ENCODE measurements around the gene SLC38A6. TPM values are rescaled to one million over a fixed set of nuclear protein-coding genes. Genes with fewer than 3 reads are reported as not detected.

SLC38A6 gene
- polyA plus RNA-seq = 1 to 10 TPM; 3.2 to 5.9 TPM

DNA sequence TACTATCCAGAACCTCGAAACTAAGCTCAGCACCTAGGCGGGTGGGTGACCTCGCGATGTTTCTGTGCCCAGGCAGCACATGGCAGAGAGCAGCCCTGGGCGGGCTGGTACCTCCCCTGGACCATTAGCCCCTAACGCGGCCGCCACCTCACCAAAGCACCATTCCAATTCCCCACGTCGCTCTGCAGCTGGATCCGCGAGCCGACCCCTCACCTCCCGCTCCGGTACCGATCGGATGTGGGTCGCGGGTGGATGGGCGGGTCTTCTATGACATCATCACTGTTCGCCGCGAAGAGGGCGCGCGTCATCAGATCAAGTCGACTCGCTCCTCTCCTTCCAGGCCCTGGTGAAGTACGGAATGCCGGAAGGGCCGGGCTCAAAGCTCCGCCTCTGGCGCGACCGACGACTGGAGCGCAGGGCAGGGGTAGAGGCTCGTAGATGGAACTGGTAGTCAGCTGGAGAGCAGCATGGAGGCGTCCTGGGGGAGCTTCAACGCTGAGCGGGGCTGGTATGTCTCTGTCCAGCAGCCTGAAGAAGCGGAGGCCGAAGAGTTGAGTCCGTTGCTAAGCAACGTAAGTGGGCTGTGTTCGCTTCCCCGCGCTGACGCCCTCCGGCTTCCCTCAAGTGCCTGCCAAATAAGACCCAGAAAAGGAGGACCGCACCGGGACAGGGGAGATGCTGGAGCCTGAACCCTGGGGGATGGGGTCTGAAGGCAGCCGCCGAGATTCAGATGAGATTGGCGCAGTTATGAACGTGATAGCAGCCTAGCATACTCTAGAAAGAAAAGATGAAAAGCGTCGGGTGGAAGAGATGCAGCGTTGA lies at the start of gene SLC38A6, which contains the start of gene TRMT5:
SLC38A6 (plus strand) TSS at position 435 of the 822 bp plus-strand sequence; CDS start at position 468, 33 bp downstream.
TRMT5 (minus strand) TSS at position 269 of the 822 bp plus-strand sequence; CDS start at position 163, 106 bp downstream.
- H3K36me3 ChIP-seq (ENCODE audit: control insufficient read depth in 2 of 2, insufficient read depth in 2 of 2, low read length in 1 of 2) = no peaks in the 10 kb centered on the region
- H3K9me3 ChIP-seq (ENCODE audit: control insufficient read depth in 2 of 2, insufficient read depth in 1 of 2, low read depth in 1 of 2, low read length in 1 of 2) = no peaks in the 10 kb centered on the region
- H3K27ac ChIP-seq (ENCODE audit: low read depth in 2 of 2, low read length in 1 of 2) = peak within 1 kb of the TSS; percentile 72 to 91
- no peaks in the 10 kb centered on the region for H3K4me1 ChIP-seq (ENCODE audit: control insufficient read depth in 2 of 2, insufficient read depth in 2 of 2, low read length in 1 of 2)
- no peaks in the 10 kb centered on the region for H3K27me3 ChIP-seq (ENCODE audit: control insufficient read depth in 1 of 2, insufficient read depth in 2 of 2, low read length in 2 of 2)
- peak within 1 kb of the TSS; percentile 79 to 99 for H3K4me3 ChIP-seq (ENCODE audit: low read depth in 1 of 2, low read length in 2 of 2)
- WGBS, 2 donors = 0 to 1% methylated on average over 59 of the region's 59 CpGs

DNA sequence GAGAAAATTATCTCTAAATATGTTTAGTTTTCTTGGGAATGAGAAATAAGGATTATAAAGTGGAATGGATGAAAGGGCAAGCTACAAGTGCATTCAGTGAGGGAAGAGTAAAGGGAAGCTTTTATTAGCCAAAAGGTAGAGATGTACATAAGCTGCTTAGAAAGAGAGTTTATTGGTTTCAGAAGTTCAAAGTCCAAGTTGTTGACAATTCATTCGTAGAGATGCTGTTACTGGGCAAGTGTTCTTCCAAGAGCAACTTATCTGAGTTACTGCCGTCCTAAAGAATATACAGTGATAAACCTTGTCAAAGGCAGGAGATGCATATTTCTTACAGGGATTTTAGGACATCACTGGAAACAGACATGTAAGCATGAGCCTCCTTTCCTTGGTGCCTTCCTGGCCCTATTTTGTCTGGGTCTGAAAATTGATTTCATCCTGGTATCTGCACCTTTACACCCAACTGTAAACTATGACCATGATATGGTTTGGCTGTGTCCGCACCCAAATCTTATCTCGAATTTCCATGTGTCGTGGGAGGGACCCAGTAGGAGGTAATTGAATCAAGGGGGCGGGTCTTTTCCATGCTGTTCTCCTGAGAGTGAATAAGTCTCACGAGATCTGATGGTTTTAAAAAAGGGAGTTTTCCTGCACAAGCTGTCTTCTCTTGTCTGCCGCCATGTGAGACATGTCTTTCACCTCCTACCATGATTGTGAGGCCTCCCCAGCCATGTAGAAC lies 47.0 kb upstream of the SLC38A6 start:
- Histone ChIP-seq H3K36me3 (ENCODE audit: control insufficient read depth in 2 of 2, insufficient read depth in 2 of 2, low read length in 1 of 2) (no peaks in the 10 kb centered on the region), H3K4me1 (ENCODE audit: control insufficient read depth in 2 of 2, insufficient read depth in 2 of 2, low read length in 1 of 2) (no peaks in the 10 kb centered on the region), H3K4me3 (ENCODE audit: low read depth in 1 of 2, low read length in 2 of 2) (no peak overlapping the region), H3K27ac (ENCODE audit: low read depth in 2 of 2, low read length in 1 of 2) (no peak overlapping the region), H3K27me3 (ENCODE audit: control insufficient read depth in 1 of 2, insufficient read depth in 2 of 2, low read length in 2 of 2) (no peaks in the 10 kb centered on the region), H3K9me3 (ENCODE audit: control insufficient read depth in 2 of 2, insufficient read depth in 1 of 2, low read depth in 1 of 2, low read length in 1 of 2) (no peaks in the 10 kb centered on the region)
- 73 to 92% methylated on average over 8 of the region's 8 CpGs for WGBS, 2 donors

DNA sequence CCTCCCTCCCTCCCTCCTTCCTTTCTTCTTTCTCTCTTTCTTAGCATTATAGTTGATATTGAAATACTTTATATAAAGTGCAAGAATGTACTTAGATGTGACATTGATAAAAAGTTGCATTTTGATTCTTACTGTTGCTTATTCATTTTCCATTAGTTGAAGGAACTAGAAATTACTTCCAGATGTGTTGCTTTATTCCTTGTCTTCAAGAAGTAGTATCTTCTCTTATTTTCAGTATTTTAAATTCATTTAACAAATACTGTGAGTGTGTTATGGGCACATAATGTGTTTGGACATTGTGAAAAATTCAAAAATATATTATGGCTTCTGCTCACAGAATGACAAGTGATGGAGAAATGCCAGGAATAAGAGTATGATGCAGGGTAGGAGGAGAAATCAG lies 45.7 kb upstream of the SLC38A6 start:
- Histone ChIP-seq H3K9me3 (ENCODE audit: control insufficient read depth in 2 of 2, insufficient read depth in 1 of 2, low read depth in 1 of 2, low read length in 1 of 2) (no peaks in the 10 kb centered on the region), H3K4me1 (ENCODE audit: control insufficient read depth in 2 of 2, insufficient read depth in 2 of 2, low read length in 1 of 2) (no peaks in the 10 kb centered on the region), H3K36me3 (ENCODE audit: control insufficient read depth in 2 of 2, insufficient read depth in 2 of 2, low read length in 1 of 2) (no peaks in the 10 kb centered on the region), H3K4me3 (ENCODE audit: low read depth in 1 of 2, low read length in 2 of 2) (no peak overlapping the region), H3K27ac (ENCODE audit: low read depth in 2 of 2, low read length in 1 of 2) (no peak overlapping the region), H3K27me3 (ENCODE audit: control insufficient read depth in 1 of 2, insufficient read depth in 2 of 2, low read length in 2 of 2) (no peaks in the 10 kb centered on the region)

DNA sequence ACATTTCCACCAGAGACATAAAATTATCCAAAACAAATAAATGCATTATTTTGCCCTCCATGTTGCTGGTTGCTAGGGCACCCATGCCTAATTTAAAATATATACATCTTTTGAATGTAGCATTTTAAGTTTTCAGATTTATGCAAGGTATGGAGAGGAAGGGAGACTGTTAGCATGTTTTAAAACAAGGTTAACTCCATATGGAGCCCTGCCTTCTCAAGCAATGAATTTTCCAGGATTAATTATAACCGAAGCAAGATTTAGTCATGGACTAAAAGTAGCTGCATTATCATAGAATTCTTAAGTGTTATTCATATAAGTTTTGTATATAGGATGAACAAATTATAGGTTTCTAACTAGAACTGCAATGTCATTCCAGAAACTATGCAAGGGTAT lies 37.4 kb upstream of the SLC38A6 start:
- no peaks in the 10 kb centered on the region for H3K27me3 ChIP-seq (ENCODE audit: control insufficient read depth in 1 of 2, insufficient read depth in 2 of 2, low read length in 2 of 2)
- H3K27ac ChIP-seq (ENCODE audit: low read depth in 2 of 2, low read length in 1 of 2) = no peak overlapping the region
- no peaks in the 10 kb centered on the region for H3K9me3 ChIP-seq (ENCODE audit: control insufficient read depth in 2 of 2, insufficient read depth in 1 of 2, low read depth in 1 of 2, low read length in 1 of 2)
- no peaks in the 10 kb centered on the region for H3K36me3 ChIP-seq (ENCODE audit: control insufficient read depth in 2 of 2, insufficient read depth in 2 of 2, low read length in 1 of 2)
- 91 to 97% methylated on average over 1 of the region's 1 CpG for WGBS, 2 donors
- no peak overlapping the region for H3K4me3 ChIP-seq (ENCODE audit: low read depth in 1 of 2, low read length in 2 of 2)
- H3K4me1 ChIP-seq (ENCODE audit: control insufficient read depth in 2 of 2, insufficient read depth in 2 of 2, low read length in 1 of 2) = no peaks in the 10 kb centered on the region

DNA sequence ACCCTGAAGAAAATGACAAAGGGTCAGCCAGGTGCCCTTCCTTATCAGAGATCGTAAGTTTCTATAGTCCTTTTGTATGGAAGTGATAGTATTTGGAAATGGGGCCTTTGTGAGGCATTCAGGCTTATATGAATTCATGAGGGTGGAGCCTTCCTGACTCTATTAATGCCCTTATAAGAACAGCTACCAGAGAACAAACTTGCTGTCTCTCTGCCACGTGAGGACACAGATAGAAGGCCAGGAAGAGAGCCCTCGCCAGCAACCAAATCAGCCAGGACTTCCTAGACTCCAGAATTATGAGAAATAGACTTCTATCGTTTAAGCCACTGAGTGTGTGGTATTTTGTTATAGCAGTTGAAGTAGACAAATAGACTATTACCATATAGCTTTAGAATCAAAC lies 36.8 kb upstream of the SLC38A6 start:
- Histone ChIP-seq H3K27ac (ENCODE audit: low read depth in 2 of 2, low read length in 1 of 2) (no peak overlapping the region), H3K4me3 (ENCODE audit: low read depth in 1 of 2, low read length in 2 of 2) (no peak overlapping the region), H3K27me3 (ENCODE audit: control insufficient read depth in 1 of 2, insufficient read depth in 2 of 2, low read length in 2 of 2) (no peaks in the 10 kb centered on the region), H3K9me3 (ENCODE audit: control insufficient read depth in 2 of 2, insufficient read depth in 1 of 2, low read depth in 1 of 2, low read length in 1 of 2) (no peaks in the 10 kb centered on the region), H3K36me3 (ENCODE audit: control insufficient read depth in 2 of 2, insufficient read depth in 2 of 2, low read length in 1 of 2) (no peaks in the 10 kb centered on the region), H3K4me1 (ENCODE audit: control insufficient read depth in 2 of 2, insufficient read depth in 2 of 2, low read length in 1 of 2) (no peaks in the 10 kb centered on the region)
- 64 to 67% methylated on average over 4 of the region's 4 CpGs for WGBS, 2 donors

DNA sequence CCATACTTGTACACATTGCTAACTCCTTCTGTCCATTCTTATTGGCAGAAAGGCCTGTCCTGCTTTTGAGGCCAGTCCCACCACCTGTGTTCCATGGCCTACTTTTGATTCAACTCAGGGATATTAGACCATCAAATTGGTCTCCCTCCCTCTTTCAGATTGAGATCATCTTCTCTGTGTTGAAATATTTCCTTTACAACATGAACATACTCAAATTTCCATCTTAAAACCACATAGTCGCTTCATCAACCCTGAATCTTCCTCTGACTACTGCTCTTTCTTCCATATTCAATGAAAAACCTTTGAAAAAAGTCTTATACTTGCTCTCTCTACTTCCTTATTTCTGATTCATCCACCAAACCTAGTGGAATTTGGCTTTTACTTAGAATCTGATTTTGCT lies 35.1 kb upstream of the SLC38A6 start:
- no peaks in the 10 kb centered on the region for H3K9me3 ChIP-seq (ENCODE audit: control insufficient read depth in 2 of 2, insufficient read depth in 1 of 2, low read depth in 1 of 2, low read length in 1 of 2)
- no peaks in the 10 kb centered on the region for H3K27me3 ChIP-seq (ENCODE audit: control insufficient read depth in 1 of 2, insufficient read depth in 2 of 2, low read length in 2 of 2)
- H3K36me3 ChIP-seq (ENCODE audit: control insufficient read depth in 2 of 2, insufficient read depth in 2 of 2, low read length in 1 of 2) = no peaks in the 10 kb centered on the region
- H3K4me3 ChIP-seq (ENCODE audit: low read depth in 1 of 2, low read length in 2 of 2) = no peak overlapping the region
- 84 to 90% methylated on average over 1 of the region's 1 CpG for WGBS, 2 donors
- no peaks in the 10 kb centered on the region for H3K4me1 ChIP-seq (ENCODE audit: control insufficient read depth in 2 of 2, insufficient read depth in 2 of 2, low read length in 1 of 2)
- H3K27ac ChIP-seq (ENCODE audit: low read depth in 2 of 2, low read length in 1 of 2) = no peak overlapping the region

DNA sequence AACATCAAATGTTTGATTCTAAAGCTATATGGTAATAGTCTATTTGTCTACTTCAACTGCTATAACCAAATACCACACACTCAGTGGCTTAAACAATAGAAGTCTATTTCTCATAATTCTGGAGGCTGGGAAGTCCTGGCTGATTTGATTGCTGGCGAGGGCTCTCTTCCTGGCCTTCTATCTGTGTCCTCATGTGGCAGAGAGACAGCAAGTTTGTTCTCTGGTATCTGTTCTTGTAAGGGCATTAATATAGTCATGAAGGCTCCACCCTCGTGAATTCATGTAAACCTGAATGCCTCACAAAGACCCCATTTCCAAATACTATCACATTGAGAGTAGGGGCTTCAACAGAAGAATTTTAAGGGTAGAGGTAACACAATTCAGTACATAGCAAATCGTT lies 34.3 kb upstream of the SLC38A6 start:
- no peaks in the 10 kb centered on the region for H3K27me3 ChIP-seq (ENCODE audit: control insufficient read depth in 1 of 2, insufficient read depth in 2 of 2, low read length in 2 of 2)
- H3K27ac ChIP-seq (ENCODE audit: low read depth in 2 of 2, low read length in 1 of 2) = no peak overlapping the region
- H3K4me1 ChIP-seq (ENCODE audit: control insufficient read depth in 2 of 2, insufficient read depth in 2 of 2, low read length in 1 of 2) = no peaks in the 10 kb centered on the region
- no peaks in the 10 kb centered on the region for H3K36me3 ChIP-seq (ENCODE audit: control insufficient read depth in 2 of 2, insufficient read depth in 2 of 2, low read length in 1 of 2)
- no peaks in the 10 kb centered on the region for H3K9me3 ChIP-seq (ENCODE audit: control insufficient read depth in 2 of 2, insufficient read depth in 1 of 2, low read depth in 1 of 2, low read length in 1 of 2)
- WGBS, 2 donors = 93% methylated on average over 3 of the region's 3 CpGs
- H3K4me3 ChIP-seq (ENCODE audit: low read depth in 1 of 2, low read length in 2 of 2) = no peak overlapping the region

DNA sequence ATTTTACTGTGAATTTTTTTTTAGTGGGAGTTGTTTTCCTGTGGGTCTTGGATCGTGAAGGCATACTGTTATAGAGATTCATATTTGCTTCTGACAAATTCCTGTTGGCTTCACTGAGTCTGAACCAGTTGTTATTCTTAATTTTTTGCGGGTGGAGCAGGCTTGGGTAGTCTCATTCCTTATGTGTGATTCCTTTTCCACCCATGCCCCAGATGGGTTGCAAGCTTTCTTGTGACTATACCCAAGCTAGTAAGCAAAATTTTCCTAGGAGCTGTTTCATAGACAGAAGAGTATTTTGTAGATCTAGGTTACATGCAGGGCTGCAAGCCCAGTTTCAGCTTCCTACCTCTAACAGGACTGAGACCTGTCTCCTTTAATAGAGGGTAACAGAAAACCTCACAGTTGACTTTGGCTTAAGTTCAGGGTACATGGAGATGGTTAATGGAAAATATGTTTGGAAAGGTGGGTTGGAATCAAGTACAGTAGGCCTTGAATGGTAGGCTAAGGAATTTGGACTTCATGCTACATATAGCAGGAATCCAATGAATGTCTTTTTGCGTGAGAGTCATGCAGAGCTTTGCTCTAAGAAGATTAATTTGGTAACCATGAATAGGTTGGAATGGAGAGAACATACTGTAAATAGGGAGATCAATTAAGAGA lies 29.1 kb upstream of the SLC38A6 start:
- Histone ChIP-seq H3K4me1 (ENCODE audit: control insufficient read depth in 2 of 2, insufficient read depth in 2 of 2, low read length in 1 of 2) (no peaks in the 10 kb centered on the region), H3K27me3 (ENCODE audit: control insufficient read depth in 1 of 2, insufficient read depth in 2 of 2, low read length in 2 of 2) (no peaks in the 10 kb centered on the region), H3K4me3 (ENCODE audit: low read depth in 1 of 2, low read length in 2 of 2) (no peak overlapping the region), H3K36me3 (ENCODE audit: control insufficient read depth in 2 of 2, insufficient read depth in 2 of 2, low read length in 1 of 2) (no peaks in the 10 kb centered on the region), H3K27ac (ENCODE audit: low read depth in 2 of 2, low read length in 1 of 2) (no peak overlapping the region), H3K9me3 (ENCODE audit: control insufficient read depth in 2 of 2, insufficient read depth in 1 of 2, low read depth in 1 of 2, low read length in 1 of 2) (no peaks in the 10 kb centered on the region)
- 59 to 64% methylated on average over 3 of the region's 3 CpGs for WGBS, 2 donors

DNA sequence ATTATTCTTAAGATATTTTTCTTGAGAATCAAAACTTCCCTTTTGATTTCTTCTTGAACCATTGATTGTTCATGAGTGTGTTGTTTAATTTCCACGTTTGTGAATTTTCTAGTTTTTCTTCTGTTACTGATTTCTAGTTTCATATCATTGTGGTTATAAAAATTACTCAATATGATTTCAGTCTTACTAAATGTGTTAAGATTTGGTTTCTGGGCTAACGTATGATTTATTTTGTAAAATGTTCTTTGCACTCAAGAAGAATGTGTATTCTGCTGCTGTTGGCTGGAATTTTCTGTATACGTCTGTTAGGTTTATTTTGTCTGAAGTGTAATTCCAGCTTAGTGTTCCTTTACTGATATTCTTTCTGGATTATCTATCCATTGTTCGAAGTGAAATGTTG lies 24.8 kb upstream of the SLC38A6 start:
- H3K4me1 ChIP-seq (ENCODE audit: control insufficient read depth in 2 of 2, insufficient read depth in 2 of 2, low read length in 1 of 2) = no peaks in the 10 kb centered on the region
- WGBS, 2 donors = 87 to 91% methylated on average over 4 of the region's 4 CpGs
- H3K27ac ChIP-seq (ENCODE audit: low read depth in 2 of 2, low read length in 1 of 2) = no peak overlapping the region
- no peaks in the 10 kb centered on the region for H3K36me3 ChIP-seq (ENCODE audit: control insufficient read depth in 2 of 2, insufficient read depth in 2 of 2, low read length in 1 of 2)
- peaks cover 0 to 4% of the 10 kb centered on the region in 2 donors for H3K9me3 ChIP-seq (ENCODE audit: control insufficient read depth in 2 of 2, insufficient read depth in 1 of 2, low read depth in 1 of 2, low read length in 1 of 2)
- H3K27me3 ChIP-seq (ENCODE audit: control insufficient read depth in 1 of 2, insufficient read depth in 2 of 2, low read length in 2 of 2) = no peaks in the 10 kb centered on the region
- H3K4me3 ChIP-seq (ENCODE audit: low read depth in 1 of 2, low read length in 2 of 2) = no peak overlapping the region

Data from esophagus (tissue), 2 donors.